Testis (tissue), 2 donors: ENCODE measurements around the gene QSOX1.

Experiments used
- CTCF ChIP-seq, 3 experiments: fragments of 450-650 bp in 2 of 3; fragments of 200-600 bp in 1 of 3; sonication (generic) in 1 of 3; IDR thresholded peaks; one replicate each; pipeline ENCODE4 v1.5.1; 2016 to 2019; ENCODE audit warnings: antibody characterized with exemption in 3 of 3, mild to moderate bottlenecking in 2 of 3, moderate library complexity in 1 of 3
- POLR2A ChIP-seq: fragments of 450-650 bp; IDR thresholded peaks from one replicate; pipeline ENCODE4 v1.6.1; 2017; ENCODE audit warnings: antibody characterized with exemption, mild to moderate bottlenecking, moderate library complexity

- no peak for TF ChIP-seq CTCF (IDR thresholded peaks at IDR 0.05)
- no peak for TF ChIP-seq POLR2A
These were observed 19.3 kb downstream of the QSOX1 start for GRCh38 chr1:180173952-180174351.
